ENCODE measurements around the gene TYW1B.
"Not testable (repeated sequence)": the region's sequence is repeated elsewhere in the genome, so short reads cannot be mapped to it uniquely, and the experiment has no call there.

The TYW1B gene

DNA sequence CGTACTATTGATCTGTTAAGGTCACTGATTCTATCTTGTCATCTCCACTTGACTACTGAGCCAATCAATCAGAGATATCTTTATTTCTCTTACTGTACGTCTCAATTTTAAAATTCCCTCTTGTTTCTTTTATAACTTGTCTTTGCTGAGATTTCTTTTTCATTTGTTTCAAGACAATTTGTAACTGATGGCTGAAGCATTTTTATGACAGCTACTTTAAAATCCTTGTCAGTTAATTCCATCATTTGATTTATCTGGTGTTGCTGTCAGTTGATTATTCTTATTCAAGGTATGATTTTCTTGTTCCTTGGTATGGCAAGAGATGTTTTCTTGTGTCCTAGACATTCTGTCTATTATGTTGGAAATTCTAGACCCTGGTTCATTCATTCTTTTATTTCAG, 76.6 kb downstream of the TYW1B start:
- no peak for DNase-seq

DNA sequence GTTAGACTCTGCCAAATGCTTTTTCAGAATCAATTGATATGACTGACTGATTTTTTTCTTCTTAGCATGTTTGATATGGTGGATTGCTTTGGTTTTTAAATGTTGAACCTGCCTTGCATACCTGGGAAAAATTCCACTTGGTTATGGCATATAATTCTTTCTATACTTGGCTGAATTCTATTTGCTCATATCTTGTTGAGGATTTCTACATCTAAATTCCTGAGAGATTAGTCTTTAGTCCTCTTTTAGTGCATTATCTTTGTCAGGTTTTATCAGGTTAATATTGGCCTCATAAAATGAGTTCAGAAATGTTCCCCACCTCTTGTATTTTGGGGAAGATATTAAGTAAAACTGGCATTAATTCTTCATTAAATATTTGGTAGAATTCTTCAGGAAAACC, 79.4 kb downstream of the TYW1B start:
- DNase-seq = not testable (repeated sequence)

DNA sequence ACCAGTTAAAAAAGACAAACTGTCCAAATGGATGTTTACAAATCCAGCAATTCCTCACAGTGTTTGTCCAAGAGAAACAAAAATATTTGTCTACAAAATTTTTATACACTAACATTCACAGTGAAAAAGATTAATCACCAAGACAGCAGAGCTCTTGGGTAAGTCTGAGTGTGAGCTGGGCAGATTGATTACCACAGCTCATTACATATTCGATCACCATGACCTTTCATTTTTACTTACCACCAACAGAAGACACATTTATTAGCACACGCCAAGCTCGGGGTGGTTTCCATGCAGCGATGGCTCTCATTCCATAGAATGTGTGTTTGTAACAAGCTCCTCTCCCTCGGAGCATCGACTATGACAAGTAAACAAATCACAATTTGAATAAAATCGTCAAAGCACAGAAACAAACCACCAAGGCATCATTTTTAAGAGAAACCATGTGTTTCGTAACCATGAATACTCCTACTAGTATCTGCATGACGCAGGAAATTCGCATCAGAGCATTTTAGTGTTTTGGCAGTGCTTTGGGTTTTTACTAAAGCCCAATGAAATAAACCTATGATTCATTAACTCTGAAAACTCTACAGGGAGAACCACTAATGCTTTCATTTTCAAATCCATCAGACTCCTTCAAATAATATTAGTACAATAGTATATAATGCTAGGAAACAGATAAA, 83.6 kb downstream of the TYW1B start:
- DNase-seq = not testable (repeated sequence)

DNA sequence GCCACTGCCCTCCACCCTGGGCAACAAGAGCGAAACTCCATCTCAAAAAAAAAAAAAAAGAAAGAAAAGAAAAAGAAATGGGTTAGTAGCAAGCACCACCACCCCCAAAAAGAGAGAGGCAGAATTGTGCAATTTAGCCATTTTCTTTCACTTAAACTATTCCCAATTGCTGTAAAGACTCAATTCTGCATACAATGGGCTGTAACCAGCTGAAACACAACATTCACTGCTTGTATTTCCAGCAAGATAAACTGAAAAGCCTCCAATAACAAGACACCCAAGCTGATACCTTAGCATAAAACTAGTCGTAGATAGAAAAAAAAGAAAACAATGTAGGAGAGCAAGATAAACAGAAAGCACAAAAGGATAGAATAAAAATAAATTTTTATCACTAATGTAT, 84.2 kb downstream of the TYW1B start:
- DNase-seq = not testable (repeated sequence)

- not testable (repeated sequence) for DNase-seq
Measured at GRCh38 chr7:72739716-72740115, 88.3 kb downstream of the TYW1B start.

DNA sequence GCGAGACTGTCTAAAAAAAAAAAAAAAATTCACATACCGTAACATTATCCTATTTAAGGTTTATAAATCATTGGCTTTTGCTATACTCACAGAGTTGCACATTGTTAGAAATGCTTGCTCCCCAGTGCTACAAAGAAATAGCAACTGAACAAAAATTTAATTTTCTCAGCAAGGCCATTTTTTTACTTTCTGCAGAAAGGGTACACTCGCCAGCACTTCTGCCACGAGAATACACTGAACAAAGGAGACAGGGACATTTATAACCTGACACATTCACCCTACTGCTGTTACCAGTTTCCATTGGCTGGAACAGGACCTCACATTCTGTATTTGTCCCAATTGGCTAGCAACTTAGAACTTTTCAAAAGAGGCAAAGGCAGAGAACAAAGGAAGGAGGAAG, 92.1 kb downstream of the TYW1B start:
- not testable (repeated sequence) for DNase-seq

- not testable (repeated sequence) for DNase-seq
Measured at GRCh38 chr7:72730815-72731214, 97.2 kb downstream of the TYW1B start.

- DNase-seq = not testable (repeated sequence)
Measured at GRCh38 chr7:72730384-72730783, 97.6 kb downstream of the TYW1B start.

DNA sequence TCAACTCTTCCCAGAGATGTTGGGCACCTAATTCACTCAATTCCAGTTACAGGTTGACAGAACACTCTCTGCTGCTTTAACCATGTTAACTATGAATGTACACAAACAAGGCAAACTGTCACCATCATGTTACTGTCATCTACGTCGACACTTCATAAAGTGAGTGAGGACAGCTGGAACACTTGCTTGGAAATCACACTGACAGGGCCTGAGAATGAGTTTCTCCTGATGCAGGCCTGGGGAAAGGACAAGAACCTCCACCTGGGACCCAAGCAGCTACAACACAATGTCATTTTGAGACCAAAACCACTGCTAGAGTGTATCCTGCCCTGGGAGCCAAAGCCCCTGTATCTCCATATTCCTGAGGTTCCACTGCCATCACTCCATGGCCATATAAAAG, 98.9 kb downstream of the TYW1B start:
- DNase-seq = not testable (repeated sequence)

DNA sequence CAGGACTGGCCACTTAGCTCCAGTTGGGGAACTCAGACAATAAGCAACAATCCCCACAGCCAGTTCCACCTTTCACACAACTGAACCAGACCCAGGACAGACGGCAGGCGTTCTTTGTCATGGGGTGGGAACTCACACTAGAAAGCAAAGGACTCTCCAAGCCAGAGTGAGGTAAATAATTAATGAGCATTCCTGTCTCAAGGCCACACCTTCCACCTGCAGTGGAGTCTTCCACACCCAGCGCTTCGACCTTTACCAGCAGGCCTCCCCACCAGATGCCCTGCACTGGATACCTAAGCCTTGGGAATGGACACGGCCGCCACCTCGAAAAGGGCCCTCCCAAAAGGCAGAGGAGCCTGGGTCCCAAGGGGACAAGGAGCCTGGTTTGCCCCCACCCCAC, 105.3 kb downstream of the TYW1B start:
- not testable (repeated sequence) for DNase-seq

DNA sequence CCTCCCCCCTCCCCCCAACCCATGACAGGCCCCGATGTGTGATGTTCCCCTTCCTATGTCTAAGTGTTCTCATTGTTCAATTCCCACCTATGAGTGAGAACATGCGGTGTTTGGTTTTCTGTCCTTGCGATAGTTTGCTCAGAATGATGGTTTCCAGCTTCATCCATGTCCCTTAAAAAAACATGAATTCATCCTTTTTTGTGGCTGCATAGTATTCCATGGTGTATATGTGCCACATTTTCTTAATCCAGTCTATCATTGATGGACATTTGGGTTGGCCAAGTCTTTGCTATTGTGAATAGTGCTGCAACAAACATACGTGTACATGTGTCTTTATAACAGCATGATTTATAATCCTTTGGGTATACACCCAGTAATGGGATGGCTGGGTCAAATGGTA, 107.1 kb downstream of the TYW1B start:
- DNase-seq = not testable (repeated sequence)

DNA sequence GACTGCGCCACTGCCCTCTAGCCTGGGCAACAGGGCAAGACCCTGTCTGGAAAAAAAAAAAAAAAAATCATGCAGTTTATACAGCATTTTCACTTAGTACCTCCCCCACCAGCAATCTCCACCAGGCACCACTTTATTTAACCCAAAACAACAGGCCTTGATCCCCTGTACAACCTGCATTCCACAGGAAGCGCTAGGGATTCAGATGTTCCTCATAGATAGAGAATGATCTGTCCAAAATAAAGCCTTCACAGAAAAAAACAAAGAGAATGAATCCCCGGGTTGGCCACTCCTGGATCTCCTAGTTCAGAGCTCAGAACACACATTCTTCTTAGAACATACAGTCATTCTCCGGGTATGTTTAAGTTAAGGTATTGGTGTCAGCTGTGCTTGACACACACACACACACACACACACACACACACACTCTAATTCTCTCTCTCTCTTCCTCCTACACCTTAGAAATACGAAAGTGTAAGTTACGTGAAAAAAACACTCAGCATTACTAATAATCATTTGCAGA, 110.7 kb downstream of the TYW1B start:
- not testable (repeated sequence) for DNase-seq

- DNase-seq = not testable (repeated sequence)
Measured at GRCh38 chr7:72711927-72712326, 116.1 kb downstream of the TYW1B start.

DNA sequence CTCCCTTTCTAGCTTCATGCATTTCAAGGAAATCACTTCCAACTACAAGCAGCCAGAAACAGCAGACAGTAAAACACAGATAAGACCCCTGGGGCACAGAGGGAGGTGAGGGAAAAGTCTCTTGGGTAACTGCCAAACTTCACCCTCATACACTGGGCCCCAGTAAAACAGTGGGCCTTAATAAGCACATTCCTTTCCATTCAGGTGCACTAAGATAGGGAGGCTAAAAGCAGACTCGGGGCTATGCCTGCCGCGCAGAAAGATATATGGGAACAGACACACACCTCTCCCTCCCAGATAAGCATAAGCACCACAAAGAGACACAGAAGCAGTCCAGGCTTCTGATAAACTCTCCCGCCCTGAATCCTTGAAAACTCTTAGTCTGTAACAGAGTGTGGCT, 117.0 kb downstream of the TYW1B start:
- DNase-seq = no peak

DNA sequence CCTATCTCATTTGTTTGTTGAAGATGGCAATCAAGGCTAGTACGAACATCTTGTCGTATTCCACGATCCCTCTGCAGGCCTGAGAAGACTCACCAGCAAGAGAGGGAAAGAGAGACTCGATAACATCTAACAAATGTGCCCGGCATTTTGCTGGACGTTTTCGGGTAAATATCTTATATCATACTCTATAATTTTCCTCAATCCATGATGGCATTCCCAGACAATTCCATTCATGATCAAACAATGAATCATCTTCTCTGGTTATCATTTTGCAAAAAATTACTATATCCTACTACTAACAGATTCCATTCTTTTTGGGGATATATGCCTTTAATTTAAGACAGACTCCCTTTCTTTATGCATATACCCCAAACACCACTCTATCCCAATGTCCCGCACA, 118.1 kb downstream of the TYW1B start:
- DNase-seq = no peak

DNA sequence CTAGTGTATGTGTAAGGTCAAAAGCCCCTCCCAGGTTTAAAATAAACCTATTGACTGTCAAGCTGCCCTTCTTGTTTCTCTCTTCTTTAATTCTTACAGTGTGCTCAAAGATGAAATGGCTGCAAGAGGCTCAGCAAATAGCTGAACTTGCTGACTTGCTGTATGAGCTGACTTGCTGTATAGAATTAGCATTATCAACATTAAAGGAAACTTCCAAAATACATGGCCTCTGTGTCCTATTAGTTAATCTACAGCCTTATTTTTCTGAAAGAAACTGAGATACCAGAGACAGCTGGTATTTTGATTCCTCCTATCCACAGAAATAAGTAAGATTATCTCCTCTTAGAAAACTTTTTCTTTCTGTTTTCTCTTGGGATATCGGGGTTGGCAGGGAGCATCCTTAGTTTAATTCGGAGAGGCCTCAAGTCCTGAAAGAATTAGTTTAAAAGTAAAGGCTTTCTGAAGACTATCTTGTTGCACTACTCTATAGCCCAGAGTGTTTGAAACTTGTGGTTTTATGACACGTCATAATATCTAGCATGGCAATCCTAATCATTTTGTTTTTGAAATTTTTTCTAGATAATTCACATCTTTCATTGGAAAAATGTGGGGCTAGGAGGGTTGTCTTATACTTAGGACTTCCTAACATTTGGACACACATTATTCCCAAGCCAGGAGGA, 119.5 kb downstream of the TYW1B start:
- not testable (repeated sequence) for DNase-seq

GRCh38 chr7:72706521-72706920, 121.5 kb downstream of the TYW1B start:
- DNase-seq = no peak

DNA sequence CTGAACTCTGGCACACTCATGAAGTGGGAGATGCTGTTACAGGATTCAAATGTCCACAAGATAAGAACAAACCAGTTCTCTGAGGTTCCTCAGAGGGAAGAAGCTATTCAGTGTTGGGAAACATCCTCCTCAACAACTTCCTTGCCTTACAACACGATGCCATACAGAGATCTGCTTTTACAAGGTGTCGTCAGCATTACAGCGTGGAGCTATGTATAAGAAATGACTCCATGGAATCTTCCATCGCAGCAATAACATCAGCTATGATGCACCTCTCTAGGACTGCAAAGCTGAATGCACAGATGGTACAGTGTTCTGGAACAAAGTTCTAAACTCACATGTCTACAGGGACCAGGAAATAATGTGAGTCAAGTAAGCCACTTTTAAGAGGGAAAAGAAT, 122.3 kb downstream of the TYW1B start:
- DNase-seq = not testable (repeated sequence)

- no peak for DNase-seq
Measured at GRCh38 chr7:72704894-72705293, 123.1 kb downstream of the TYW1B start.

GRCh38 chr7:72700548-72700947, 127.5 kb downstream of the TYW1B start:
- not testable (repeated sequence) for DNase-seq

DNA sequence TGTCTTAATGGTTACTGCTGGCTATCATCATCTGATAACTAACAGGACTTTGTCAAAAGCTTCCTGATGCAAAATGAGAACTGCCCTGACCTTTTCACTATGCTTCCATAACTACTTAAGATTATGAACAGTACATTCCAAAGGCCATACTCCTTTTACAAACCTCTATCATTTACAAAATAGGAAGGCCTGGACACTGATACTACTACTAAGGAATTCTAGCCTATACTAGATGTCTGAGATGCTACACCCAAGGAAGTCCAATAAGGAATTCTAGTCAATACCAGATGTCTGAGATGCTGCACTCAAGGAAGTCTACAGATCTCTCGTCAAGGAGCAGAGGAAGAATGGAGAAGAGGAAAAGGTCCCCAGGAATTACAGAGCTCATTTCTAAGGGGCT, 130.9 kb downstream of the TYW1B start:
- not testable (repeated sequence) for DNase-seq

- not testable (repeated sequence) for DNase-seq
Measured at GRCh38 chr7:72696643-72697042, 131.4 kb downstream of the TYW1B start.

DNA sequence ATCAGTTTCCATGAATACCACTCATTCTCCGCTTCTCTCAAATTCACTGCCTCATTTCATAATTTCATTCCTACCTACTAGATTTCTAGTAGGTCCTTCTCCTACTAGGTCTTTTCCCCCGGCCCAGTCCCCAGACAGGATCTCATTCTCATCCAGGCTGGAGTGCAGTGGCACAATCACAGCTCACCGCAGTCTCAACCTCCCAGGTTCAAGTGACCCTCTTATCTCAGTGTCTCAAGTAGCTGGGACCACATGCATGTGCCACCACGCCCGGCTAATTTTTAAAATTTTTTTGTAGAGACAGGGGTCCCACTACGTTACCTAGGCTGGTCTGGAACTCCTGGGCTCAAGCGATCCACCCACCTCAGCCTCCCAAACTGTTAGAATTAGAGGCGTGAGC, 132.5 kb downstream of the TYW1B start:
- not testable (repeated sequence) for DNase-seq

GRCh38 chr7:72691442-72691841, 136.6 kb downstream of the TYW1B start:
- not testable (repeated sequence) for DNase-seq

Data from left hindlimb (tissue), 1 donor.